ENCODE data around the gene TMEM234. TPM values are rescaled to one million over a fixed set of nuclear protein-coding genes. Genes with fewer than 3 reads are reported as not detected.

The TMEM234 gene
- total RNA-seq, 1 donor from 2014 or later, result 49.2 TPM

GRCh38 chr1:32221581-32221979, 573 bp downstream of the TMEM234 start:
- H3K36me3 Mint-ChIP-seq (ENCODE audit: insufficient read depth), result peaks cover 6% of the 10 kb centered on the region
- H3K4me3 Mint-ChIP-seq (ENCODE audit: low read depth), result peak overlapping the region; percentile 98
- H3K27me3 Mint-ChIP-seq, result no peaks in the 10 kb centered on the region
- peak overlapping the region; percentile 98 for H3K27ac Mint-ChIP-seq
- H3K4me1 Mint-ChIP-seq (ENCODE audit: low read depth), result peaks cover 22% of the 10 kb centered on the region
- no peak for DNase-seq (ENCODE audit: low spot score, unreplicated experiment)
- H3K9me3 Mint-ChIP-seq (ENCODE audit: low read depth), result no peaks in the 10 kb centered on the region
- no peak for TF ChIP-seq CTCF (IDR thresholded peaks at IDR 0.05; ENCODE audit: unreplicated experiment)

GRCh38 chr1:32220746-32221580, 1.2 kb downstream of the TMEM234 start:
- peaks cover 23% of the 10 kb centered on the region for H3K4me1 Mint-ChIP-seq (ENCODE audit: low read depth)
- peaks cover 6% of the 10 kb centered on the region for H3K36me3 Mint-ChIP-seq (ENCODE audit: insufficient read depth)
- no peak for DNase-seq (ENCODE audit: low spot score, unreplicated experiment)
- no peaks in the 10 kb centered on the region for H3K9me3 Mint-ChIP-seq (ENCODE audit: low read depth)
- H3K4me3 Mint-ChIP-seq (ENCODE audit: low read depth), result peak overlapping the region; percentile 98
- H3K27ac Mint-ChIP-seq, result peak overlapping the region; percentile 98
- no peak for TF ChIP-seq CTCF (IDR thresholded peaks at IDR 0.05; ENCODE audit: unreplicated experiment)
- H3K27me3 Mint-ChIP-seq, result no peaks in the 10 kb centered on the region

GRCh38 chr1:32219022-32219421, 3.1 kb downstream of the TMEM234 start:
- Mint-ChIP-seq H3K27me3 (no peaks in the 10 kb centered on the region), H3K9me3 (ENCODE audit: low read depth) (no peaks in the 10 kb centered on the region), H3K36me3 (ENCODE audit: insufficient read depth) (peaks cover 4% of the 10 kb centered on the region), H3K27ac (no peak overlapping the region), H3K4me3 (ENCODE audit: low read depth) (no peak overlapping the region), H3K4me1 (ENCODE audit: low read depth) (peaks cover 22% of the 10 kb centered on the region)
- no peak for TF ChIP-seq CTCF (IDR thresholded peaks at IDR 0.05; ENCODE audit: unreplicated experiment)
- DNase-seq (ENCODE audit: low spot score, unreplicated experiment), result no peak

- no peak overlapping the region for H3K27ac Mint-ChIP-seq
- no peaks in the 10 kb centered on the region for H3K9me3 Mint-ChIP-seq (ENCODE audit: low read depth)
- no peak overlapping the region for H3K4me3 Mint-ChIP-seq (ENCODE audit: low read depth)
- H3K36me3 Mint-ChIP-seq (ENCODE audit: insufficient read depth), result peaks cover 3% of the 10 kb centered on the region
- H3K4me1 Mint-ChIP-seq (ENCODE audit: low read depth), result peaks cover 13% of the 10 kb centered on the region
- TF ChIP-seq CTCF (IDR thresholded peaks at IDR 0.05; ENCODE audit: unreplicated experiment), result no peak
- no peak for DNase-seq (ENCODE audit: low spot score, unreplicated experiment)
- H3K27me3 Mint-ChIP-seq, result no peaks in the 10 kb centered on the region
These were observed 5.6 kb downstream of the TMEM234 start for GRCh38 chr1:32216566-32216965.

- Mint-ChIP-seq H3K27ac (peak overlapping the region; percentile 73), H3K4me3 (ENCODE audit: low read depth) (no peak overlapping the region), H3K4me1 (ENCODE audit: low read depth) (peaks cover 7% of the 10 kb centered on the region), H3K36me3 (ENCODE audit: insufficient read depth) (peaks cover 3% of the 10 kb centered on the region), H3K27me3 (no peaks in the 10 kb centered on the region), H3K9me3 (ENCODE audit: low read depth) (no peaks in the 10 kb centered on the region)
- TF ChIP-seq CTCF (IDR thresholded peaks at IDR 0.05; ENCODE audit: unreplicated experiment), result peak; percentile 73
- peak; percentile 34 for DNase-seq (ENCODE audit: low spot score, unreplicated experiment)
These were observed 6.3 kb downstream of the TMEM234 start for GRCh38 chr1:32215629-32216480.
